Prostate gland (tissue), 2 donors: ENCODE data around the gene FMNL2.

ENCODE experiments used
- CTCF ChIP-seq, 4 experiments: fragments of 200-600 bp in 2 of 4; fragments of 450-650 bp in 2 of 4; sonication (generic) in 2 of 4; IDR thresholded peaks; 1 replicate in 3 of 4; 2 replicates in 1 of 4; pipeline ENCODE4 v1.5.1; 2016 to 2019; ENCODE audit warnings: antibody characterized with exemption in 4 of 4, mild to moderate bottlenecking in 2 of 4, moderate library complexity in 2 of 4
- POLR2A ChIP-seq: fragments of 450-650 bp; IDR thresholded peaks from one replicate; pipeline ENCODE4 v1.6.1; 2016; ENCODE audit warnings: antibody characterized with exemption, mild to moderate bottlenecking

- no peak for TF ChIP-seq CTCF (IDR thresholded peaks at IDR 0.05)
- TF ChIP-seq POLR2A = no peak
Observed at GRCh38 chr2:152571048-152571766, 236.2 kb downstream of the FMNL2 start.
